HG03175 (cell line): ENCODE measurements around the gene TRPM6.
A peak's percentile ranks its signal among the peaks of the same experiment; 100 is the strongest.
"Not testable (repeated sequence)": the region's sequence is repeated elsewhere in the genome, so short reads cannot be mapped to it uniquely, and the experiment has no call there.

Experiments used
- ATAC-seq: cut with Tn5 transposase; IDR thresholded peaks from one replicate; pipeline ENCODE4 v1.9.1; 2021; ENCODE audit warnings: mild to moderate bottlenecking, moderate library complexity; ENCODE audit not compliant: unreplicated experiment

The TRPM6 gene

GRCh38 chr9:74887041-74887980 lies at the start of gene TRPM6:
Gene TRPM6 (minus strand): TSS chr9:74887921. CDS start chr9:74887856, 65 bp downstream.
- peak; percentile 60 for ATAC-seq

GRCh38 chr9:74935008-74935407 lies 47.3 kb upstream of the TRPM6 start:
- no peak for ATAC-seq

- no peak for ATAC-seq
These were observed 34.0 kb upstream of the TRPM6 start for GRCh38 chr9:74921737-74922136.

GRCh38 chr9:74920944-74921626 lies 33.4 kb upstream of the TRPM6 start:
- ATAC-seq, result no peak

GRCh38 chr9:74910036-74910435 lies 22.3 kb upstream of the TRPM6 start:
- no peak for ATAC-seq

GRCh38 chr9:74908665-74909064 lies 20.9 kb upstream of the TRPM6 start:
- ATAC-seq, result no peak

- no peak for ATAC-seq
These were observed 19.4 kb upstream of the TRPM6 start for GRCh38 chr9:74907085-74907484.

- no peak for ATAC-seq
These were observed 13.3 kb upstream of the TRPM6 start for GRCh38 chr9:74901001-74901400.

- ATAC-seq, result not testable (repeated sequence)
These were observed 728 bp upstream of the TRPM6 start for GRCh38 chr9:74888449-74888848.

- no peak for ATAC-seq
These were observed 255 bp upstream of the TRPM6 start for GRCh38 chr9:74887981-74888370.

GRCh38 chr9:74876382-74876949 lies 11.3 kb downstream of the TRPM6 start:
- ATAC-seq, result no peak

- no peak for ATAC-seq
These were observed 12.1 kb downstream of the TRPM6 start for GRCh38 chr9:74875656-74876055.

- ATAC-seq, result no peak
These were observed 13.5 kb downstream of the TRPM6 start for GRCh38 chr9:74874220-74874619.

- no peak for ATAC-seq
These were observed 15.0 kb downstream of the TRPM6 start for GRCh38 chr9:74872619-74873233.

GRCh38 chr9:74867483-74867882 lies 20.2 kb downstream of the TRPM6 start:
- ATAC-seq, result no peak

GRCh38 chr9:74865177-74865576 lies 22.5 kb downstream of the TRPM6 start:
- peak; percentile 43 for ATAC-seq

- ATAC-seq, result no peak
These were observed 25.8 kb downstream of the TRPM6 start for GRCh38 chr9:74861773-74862474.

- ATAC-seq, result no peak
These were observed 26.6 kb downstream of the TRPM6 start for GRCh38 chr9:74861071-74861470.

GRCh38 chr9:74860247-74860646 lies 27.5 kb downstream of the TRPM6 start:
- not testable (repeated sequence) for ATAC-seq

GRCh38 chr9:74859786-74860185 lies 27.9 kb downstream of the TRPM6 start:
- ATAC-seq, result no peak
